PC-9 (cell line): ENCODE measurements around the gene DRGX.

Experiments used
- CTCF ChIP-seq: fragments of 200-600 bp; sonication (generic); conservative IDR thresholded peaks from 2 replicates; pipeline ENCODE4 v1.6.1; 2017; ENCODE audit warnings: mixed run types, antibody characterized with exemption, mild to moderate bottlenecking, moderate library complexity
- EZH2 ChIP-seq: fragments of 200-600 bp; sonication (generic); IDR thresholded peaks from 2 replicates; pipeline ENCODE4 v1.8.0; 2017; ENCODE audit warnings: antibody characterized with exemption, low read depth

GRCh38 chr10:49322371-49323170, 73.3 kb downstream of the DRGX start:
- TF ChIP-seq CTCF (no peak), EZH2 (no peak)
